ENCODE results near the gene SLC25A25. TPM values are rescaled to one million over a fixed set of nuclear protein-coding genes. Genes with fewer than 3 reads are reported as not detected.

The SLC25A25 gene
- total and polyA plus RNA-seq, 3 experiments from 2014 or later: 17.7 to 19.8 (median 17.8) TPM

DNA sequence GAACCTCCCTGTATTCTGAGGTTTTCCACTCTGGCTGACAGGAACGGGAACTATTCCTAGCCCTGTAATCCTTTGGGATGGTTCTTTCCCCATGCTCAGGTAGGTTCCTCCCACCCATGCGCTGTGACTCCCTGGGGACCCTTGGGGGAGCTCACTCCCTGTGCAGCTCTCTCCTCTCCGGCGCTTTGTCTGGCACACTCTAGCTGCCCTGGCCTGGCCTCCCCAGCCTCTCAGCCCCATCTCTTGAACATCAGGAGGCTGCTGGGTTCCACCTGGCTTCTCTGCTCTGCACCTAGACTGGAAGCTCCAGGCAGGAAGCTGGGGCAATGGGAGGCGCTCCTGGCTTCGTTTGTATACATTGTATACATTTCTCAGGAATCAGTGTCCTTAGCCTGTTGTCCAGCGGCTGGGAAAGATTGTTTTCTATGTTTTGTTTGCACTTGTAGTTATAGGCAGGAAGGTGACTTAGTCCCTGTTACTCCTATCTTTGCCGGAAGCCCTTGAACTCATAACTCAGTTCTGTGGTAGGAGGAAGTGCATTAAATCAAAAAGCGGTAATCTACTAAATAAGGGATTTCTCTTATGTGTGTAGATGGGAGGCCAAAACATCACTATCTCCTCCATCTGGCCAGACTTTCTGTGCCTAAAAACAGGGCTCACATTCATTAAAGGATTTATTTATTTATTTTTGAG is 20.4 kb downstream of the SLC25A25 start:
- H3K27me3 ChIP-seq (ENCODE audit: insufficient read depth, low read length, poor library complexity, severe bottlenecking): no peaks in the 10 kb centered on the region
- DNase-seq: peak in 1 of 5 donors; percentile 37
- Mint-ChIP-seq H3K27me3 (no peaks in the 10 kb centered on the region), H3K4me1 (peaks cover 60 to 75% (median 71%) of the 10 kb centered on the region in 3 donors), H3K9me3 (no peaks in the 10 kb centered on the region), H3K36me3 (peaks cover 0 to 53% (median 3%) of the 10 kb centered on the region in 3 donors), H3K27ac (peak overlapping the region in 7 of 8 donors; percentile 17 to 70 (median 51)), H3K4me3 (peak overlapping the region in 3 of 7 donors; percentile 9 to 19 (median 11))
- no peak overlapping the region for H3K4me3 ChIP-seq (ENCODE audit: low read length)
- POLR2A ChIA-PET: no interaction called here
- no peaks in the 10 kb centered on the region for H3K9me3 ChIP-seq (ENCODE audit: low read length)
- CTCF ChIA-PET: interaction anchor here (0.6 to 1.4 kb wide), 3 partner anchors 18 to 55 kb away, joined by 3 read pairs; no protein-coding TSS in a partner anchor
- H3K4me1 ChIP-seq (ENCODE audit: insufficient read depth, low read length): peaks cover 56% of the 10 kb centered on the region
- H3K27ac ChIP-seq (ENCODE audit: low read depth, low read length): no peak overlapping the region
- no peaks in the 10 kb centered on the region for H3K36me3 ChIP-seq (ENCODE audit: insufficient read depth, low read length)

DNA sequence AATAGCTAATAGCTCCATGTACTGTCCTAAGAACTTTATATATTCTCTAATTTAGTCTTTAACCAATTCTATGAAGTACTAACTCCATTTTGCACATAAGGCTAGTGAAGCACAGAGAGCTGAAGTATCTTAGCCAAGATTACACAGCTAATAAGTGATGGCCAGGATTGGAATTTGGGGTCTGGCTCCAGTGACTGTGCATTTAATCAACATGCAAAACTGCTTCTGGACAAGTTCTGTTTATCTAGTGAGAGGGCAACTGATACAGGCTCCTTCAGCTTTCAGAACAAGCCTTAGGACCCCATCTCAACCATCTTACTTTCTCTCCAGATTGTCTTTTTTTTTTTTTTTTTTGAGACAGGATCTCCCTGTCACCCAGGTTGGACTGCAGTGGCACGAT is 21.3 kb downstream of the SLC25A25 start:
- Mint-ChIP-seq H3K4me3 (no peak overlapping the region), H3K27ac (peak overlapping the region in 1 of 8 donors; percentile 51), H3K36me3 (peaks cover 0 to 52% (median 3%) of the 10 kb centered on the region in 3 donors), H3K27me3 (no peaks in the 10 kb centered on the region), H3K4me1 (peaks cover 58 to 75% (median 70%) of the 10 kb centered on the region in 3 donors), H3K9me3 (no peaks in the 10 kb centered on the region)
- Histone ChIP-seq H3K9me3 (ENCODE audit: low read length) (no peaks in the 10 kb centered on the region), H3K27me3 (ENCODE audit: insufficient read depth, low read length, poor library complexity, severe bottlenecking) (no peaks in the 10 kb centered on the region), H3K4me3 (ENCODE audit: low read length) (no peak overlapping the region), H3K4me1 (ENCODE audit: insufficient read depth, low read length) (peaks cover 63% of the 10 kb centered on the region), H3K27ac (ENCODE audit: low read depth, low read length) (no peak overlapping the region), H3K36me3 (ENCODE audit: insufficient read depth, low read length) (peaks cover 1% of the 10 kb centered on the region)
- DNase-seq: no peak
- ChIA-PET POLR2A (no interaction called here), CTCF (interaction anchor here (0.7 to 1.4 kb wide), 2 partner anchors 19 to 112 kb away, joined by 3 read pairs; no protein-coding TSS in a partner anchor)

DNA sequence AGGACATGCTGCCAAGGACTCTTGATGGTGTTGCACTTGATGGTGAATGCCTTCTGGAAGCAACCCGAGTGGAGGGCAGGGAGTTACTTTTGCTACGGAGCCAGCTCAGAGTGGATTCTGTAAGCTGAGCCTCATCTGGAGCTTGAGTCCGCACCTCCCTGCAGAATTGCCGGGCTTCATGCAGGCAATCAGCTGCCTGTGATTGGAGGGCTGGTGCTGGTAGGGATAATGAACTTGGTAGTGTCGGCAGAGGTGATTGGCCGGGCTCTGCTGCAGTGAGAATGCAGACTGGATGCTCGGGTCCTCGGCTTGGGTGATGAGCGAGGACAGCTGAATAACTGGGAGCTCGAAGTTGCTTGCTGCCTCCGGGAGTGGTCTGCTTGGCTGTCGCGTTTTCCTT is 23.1 kb downstream of the SLC25A25 start:
- CTCF ChIA-PET: interaction anchor here (1.5 to 2.9 kb wide), 5 partner anchors 12 to 136 kb away, joined by 3 to 14 read pairs (median 6); partner anchors contain the start of gene PTGES2
- Histone ChIP-seq H3K4me3 (ENCODE audit: low read length) (no peak overlapping the region), H3K36me3 (ENCODE audit: insufficient read depth, low read length) (peaks cover 8% of the 10 kb centered on the region), H3K9me3 (ENCODE audit: low read length) (no peaks in the 10 kb centered on the region), H3K27ac (ENCODE audit: low read depth, low read length) (no peak overlapping the region), H3K27me3 (ENCODE audit: insufficient read depth, low read length, poor library complexity, severe bottlenecking) (no peaks in the 10 kb centered on the region), H3K4me1 (ENCODE audit: insufficient read depth, low read length) (peaks cover 77% of the 10 kb centered on the region)
- POLR2A ChIA-PET: no interaction called here
- H3K4me3 Mint-ChIP-seq: peak overlapping the region in 1 of 7 donors; percentile 40
- H3K27me3 Mint-ChIP-seq: peaks cover 0 to 2% of the 10 kb centered on the region in 2 donors
- H3K36me3 Mint-ChIP-seq: peaks cover 0 to 48% (median 2%) of the 10 kb centered on the region in 3 donors
- DNase-seq: no peak
- H3K4me1 Mint-ChIP-seq: peaks cover 55 to 74% (median 62%) of the 10 kb centered on the region in 3 donors
- H3K9me3 Mint-ChIP-seq: no peaks in the 10 kb centered on the region
- peak overlapping the region in 2 of 8 donors; percentile 26 to 68 for H3K27ac Mint-ChIP-seq

DNA sequence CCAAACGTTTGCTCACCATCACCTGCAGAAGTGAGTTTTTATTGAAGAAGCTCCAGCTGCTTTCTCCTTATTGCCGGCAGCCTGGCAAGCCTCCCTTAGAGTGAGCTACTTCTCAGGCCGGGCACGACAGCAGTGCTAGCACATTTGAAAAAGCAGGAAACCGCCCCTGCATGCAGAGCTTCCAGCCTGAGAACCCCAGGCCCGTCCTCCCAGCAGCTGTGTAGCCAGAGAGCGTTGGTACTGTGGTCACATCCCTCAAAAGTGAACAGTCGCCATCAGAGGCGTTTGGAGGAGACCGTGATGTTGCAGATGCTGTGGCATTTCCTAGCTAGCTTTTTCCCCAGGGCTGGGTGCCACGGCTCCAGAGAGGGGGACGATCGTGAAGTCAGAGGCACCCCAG is 23.5 kb downstream of the SLC25A25 start:
- Histone ChIP-seq H3K9me3 (ENCODE audit: low read length) (no peaks in the 10 kb centered on the region), H3K36me3 (ENCODE audit: insufficient read depth, low read length) (peaks cover 8% of the 10 kb centered on the region), H3K27me3 (ENCODE audit: insufficient read depth, low read length, poor library complexity, severe bottlenecking) (no peaks in the 10 kb centered on the region), H3K27ac (ENCODE audit: low read depth, low read length) (no peak overlapping the region), H3K4me3 (ENCODE audit: low read length) (no peak overlapping the region), H3K4me1 (ENCODE audit: insufficient read depth, low read length) (peaks cover 77% of the 10 kb centered on the region)
- Mint-ChIP-seq H3K9me3 (no peaks in the 10 kb centered on the region), H3K36me3 (peaks cover 0 to 49% (median 4%) of the 10 kb centered on the region in 3 donors), H3K27ac (peak overlapping the region in 1 of 8 donors; percentile 47), H3K4me1 (peaks cover 57 to 78% (median 65%) of the 10 kb centered on the region in 3 donors), H3K27me3 (peaks cover 0 to 2% of the 10 kb centered on the region in 2 donors), H3K4me3 (peak overlapping the region in 1 of 7 donors; percentile 55)
- CTCF ChIA-PET: interaction anchor here (1.5 to 2.9 kb wide), 5 partner anchors 12 to 136 kb away, joined by 3 to 14 read pairs (median 6); partner anchors contain the start of gene PTGES2
- POLR2A ChIA-PET: no interaction called here
- no peak for DNase-seq

DNA sequence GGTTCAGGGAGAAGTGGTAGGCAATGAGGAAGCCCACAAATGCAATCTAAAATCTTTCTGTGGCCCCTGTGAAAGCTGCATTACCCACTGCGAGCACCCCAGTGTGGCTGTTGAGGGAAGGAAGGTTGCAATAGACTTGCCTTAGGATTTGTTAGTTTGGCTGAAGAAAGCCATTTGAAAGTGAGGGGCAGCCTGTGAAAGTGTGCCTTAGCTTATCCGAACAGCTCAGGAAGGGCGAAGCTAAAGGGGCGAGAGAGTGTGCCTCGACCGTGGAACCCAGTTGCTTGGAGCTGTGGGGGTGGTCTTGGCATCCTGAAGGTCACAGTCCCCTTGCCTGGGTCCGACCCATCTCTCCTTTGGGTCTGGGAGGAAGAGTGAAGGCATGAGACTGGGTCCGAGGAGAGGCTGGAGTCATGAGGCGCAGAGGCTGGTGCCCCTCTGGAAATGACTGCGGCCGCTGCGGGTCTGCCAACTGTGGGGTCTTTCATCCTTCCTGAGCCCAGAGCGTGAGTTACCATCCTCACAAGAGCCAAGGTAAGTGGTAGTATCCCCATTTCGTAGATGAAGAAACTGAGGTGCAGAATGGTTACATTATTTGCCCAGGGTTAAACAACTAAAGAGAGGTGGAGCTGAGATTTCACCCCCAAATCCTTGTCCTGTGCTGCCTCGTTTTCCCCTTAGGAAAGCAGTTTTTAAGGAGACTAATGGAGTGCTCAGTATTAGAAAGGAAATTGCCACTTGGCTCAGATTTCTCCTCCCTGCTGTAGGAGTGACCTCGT is 24.4 kb downstream of the SLC25A25 start:
- ChIA-PET CTCF (interaction anchor here (0.9 to 2.9 kb wide), 7 partner anchors 8 to 137 kb away, joined by 3 to 14 read pairs (median 4); partner anchors contain the start of gene PTGES2), POLR2A (interaction anchor here (0.6 kb wide), 1 partner anchor 21 kb away, joined by 3 read pairs; no protein-coding TSS in a partner anchor)
- Histone ChIP-seq H3K27ac (ENCODE audit: low read depth, low read length) (peak overlapping the region; percentile 72), H3K4me3 (ENCODE audit: low read length) (no peak overlapping the region), H3K27me3 (ENCODE audit: insufficient read depth, low read length, poor library complexity, severe bottlenecking) (no peaks in the 10 kb centered on the region), H3K4me1 (ENCODE audit: insufficient read depth, low read length) (peaks cover 81% of the 10 kb centered on the region), H3K9me3 (ENCODE audit: low read length) (no peaks in the 10 kb centered on the region), H3K36me3 (ENCODE audit: insufficient read depth, low read length) (peaks cover 8% of the 10 kb centered on the region)
- Mint-ChIP-seq H3K4me3 (no peak overlapping the region), H3K36me3 (peaks cover 0 to 53% (median 4%) of the 10 kb centered on the region in 3 donors), H3K27ac (peak overlapping the region in 6 of 8 donors; percentile 12 to 88 (median 64)), H3K4me1 (peaks cover 61 to 83% (median 70%) of the 10 kb centered on the region in 3 donors), H3K27me3 (peaks cover 0 to 2% of the 10 kb centered on the region in 2 donors), H3K9me3 (no peaks in the 10 kb centered on the region)
- DNase-seq: no peak

DNA sequence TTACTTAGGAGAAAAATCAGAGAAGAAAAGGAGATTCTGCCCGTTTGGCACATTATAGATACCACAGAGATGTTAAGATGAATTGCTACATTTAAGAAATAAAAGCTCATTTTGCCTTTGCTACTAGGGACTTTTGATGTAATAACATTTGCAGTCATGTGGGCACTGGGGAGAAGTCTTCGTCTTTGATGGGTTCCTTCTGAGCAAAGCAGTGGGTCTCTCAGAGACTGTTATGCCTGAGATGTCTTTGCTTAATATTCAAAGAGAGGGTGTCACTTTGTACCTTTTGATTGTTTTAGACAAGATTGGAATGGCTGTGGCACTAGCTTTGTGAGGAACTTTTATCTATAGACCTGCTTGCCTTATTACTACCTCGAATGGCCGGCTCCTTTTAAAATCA is 25.0 kb downstream of the SLC25A25 start:
- H3K27me3 Mint-ChIP-seq: peaks cover 0 to 2% of the 10 kb centered on the region in 2 donors
- Histone ChIP-seq H3K4me3 (ENCODE audit: low read length) (no peak overlapping the region), H3K27me3 (ENCODE audit: insufficient read depth, low read length, poor library complexity, severe bottlenecking) (no peaks in the 10 kb centered on the region), H3K4me1 (ENCODE audit: insufficient read depth, low read length) (peaks cover 81% of the 10 kb centered on the region), H3K9me3 (ENCODE audit: low read length) (no peaks in the 10 kb centered on the region), H3K36me3 (ENCODE audit: insufficient read depth, low read length) (peaks cover 8% of the 10 kb centered on the region), H3K27ac (ENCODE audit: low read depth, low read length) (peak overlapping the region; percentile 72)
- H3K4me1 Mint-ChIP-seq: peaks cover 57 to 83% (median 70%) of the 10 kb centered on the region in 3 donors
- POLR2A ChIA-PET: interaction anchor here (0.6 to 0.7 kb wide), 2 partner anchors 20 to 28 kb away, joined by 3 read pairs; no protein-coding TSS in a partner anchor
- H3K4me3 Mint-ChIP-seq: peak overlapping the region in 1 of 7 donors; percentile 54
- DNase-seq: peak in 1 of 5 donors; percentile 80
- H3K36me3 Mint-ChIP-seq: peaks cover 0 to 47% (median 4%) of the 10 kb centered on the region in 3 donors
- CTCF ChIA-PET: interaction anchor here (0.9 to 2.9 kb wide), 6 partner anchors 9 to 138 kb away, joined by 3 to 14 read pairs (median 5); no protein-coding TSS in a partner anchor
- peak overlapping the region in 7 of 8 donors; percentile 16 to 93 (median 57) for H3K27ac Mint-ChIP-seq
- no peaks in the 10 kb centered on the region for H3K9me3 Mint-ChIP-seq

DNA sequence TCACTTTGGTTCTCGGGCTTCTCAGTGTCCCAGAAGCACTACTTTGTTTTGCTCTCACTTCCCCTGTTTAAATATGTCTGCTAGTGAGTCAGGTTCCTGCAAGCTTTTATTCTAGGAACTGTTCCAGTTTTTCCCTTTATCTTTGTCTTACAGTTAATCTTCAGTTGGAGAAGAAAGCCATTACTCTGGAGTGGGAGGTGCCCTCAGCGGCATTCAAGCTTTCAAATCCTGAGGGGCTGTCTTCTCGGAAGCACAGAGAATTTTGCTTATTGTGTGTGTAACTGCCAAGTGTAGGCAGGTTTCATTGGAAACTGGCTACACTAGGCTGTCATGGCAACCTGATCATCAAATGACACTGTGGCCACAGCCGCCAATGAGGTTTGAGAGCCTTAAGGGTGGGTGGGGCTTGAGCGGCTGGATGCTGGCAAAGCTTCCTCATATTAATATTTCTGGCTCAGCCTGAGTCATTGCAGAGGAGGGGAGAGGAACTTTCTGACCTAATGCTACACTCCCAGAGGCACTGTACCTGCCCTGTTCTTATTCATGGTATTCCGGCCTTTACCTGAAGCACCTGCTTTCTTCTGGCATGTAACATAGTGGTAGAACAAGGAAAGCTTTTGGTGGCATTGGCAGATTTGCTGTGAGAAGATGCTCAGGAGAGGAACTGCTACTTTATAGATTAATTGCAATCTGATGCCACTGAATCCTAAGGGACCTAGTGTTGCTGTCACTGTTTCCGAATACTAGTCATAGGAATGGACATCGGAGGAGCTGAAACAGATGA is 26.3 kb downstream of the SLC25A25 start:
- DNase-seq: peak in 4 of 5 donors; percentile 22 to 73 (median 24)
- POLR2A ChIA-PET: no interaction called here
- CTCF ChIA-PET: interaction anchor here (1.1 kb wide), 1 partner anchor 55 kb away, joined by 3 read pairs; no protein-coding TSS in a partner anchor
- no peaks in the 10 kb centered on the region for H3K9me3 ChIP-seq (ENCODE audit: low read length)
- peak overlapping the region; percentile 72 for H3K27ac ChIP-seq (ENCODE audit: low read depth, low read length)
- Mint-ChIP-seq H3K36me3 (peaks cover 0 to 52% (median 4%) of the 10 kb centered on the region in 3 donors), H3K4me3 (no peak overlapping the region), H3K9me3 (no peaks in the 10 kb centered on the region), H3K27ac (peak overlapping the region in 7 of 8 donors; percentile 53 to 94 (median 76)), H3K4me1 (peaks cover 61 to 86% (median 73%) of the 10 kb centered on the region in 3 donors), H3K27me3 (peaks cover 0 to 2% of the 10 kb centered on the region in 2 donors)
- no peaks in the 10 kb centered on the region for H3K27me3 ChIP-seq (ENCODE audit: insufficient read depth, low read length, poor library complexity, severe bottlenecking)
- H3K4me3 ChIP-seq (ENCODE audit: low read length): no peak overlapping the region
- peaks cover 8% of the 10 kb centered on the region for H3K36me3 ChIP-seq (ENCODE audit: insufficient read depth, low read length)
- peaks cover 83% of the 10 kb centered on the region for H3K4me1 ChIP-seq (ENCODE audit: insufficient read depth, low read length)
